GM12878 (cell line): ENCODE results near the gene SLC10A1. TPM values are rescaled to one million over a fixed set of nuclear protein-coding genes. Genes with fewer than 3 reads are reported as not detected.
A peak's percentile ranks its signal among the peaks of the same experiment; 100 is the strongest.

ENCODE experiments used
- ATAC-seq: fragments of 200-7000 bp; cut with Tn5 transposase; 3 replicates; pipeline ENCODE4 v1.9.1; 2020; ENCODE audit warnings: mild to moderate bottlenecking, moderate library complexity
- BruUV-seq: library from RNA; stranded (reverse); fragments of 400-500 nt; replicated peaks from 2 replicates; lab custom pipeline; 2021; lab: Mats Ljungman, UMichigan
- CTCF ChIA-PET: fragments of 300-600 bp; sonication (Branson Sonifier 250); formaldehyde crosslinking; extraction: SDS; loops from one replicate; lab custom pipeline; 2021; ENCODE audit warnings: inconsistent platforms; lab: Yijun Ruan, JAX
- POLR2A ChIA-PET: fragments of 350-600 bp; formaldehyde crosslinking; extraction: SDS; loops from one replicate; lab custom pipeline; 2021; ENCODE audit warnings: inconsistent platforms; lab: Charles Lee
- RAD21 ChIA-PET: fragments of 300-600 bp; sonication (Branson Sonifier 250); formaldehyde crosslinking; loops from one replicate; lab custom pipeline; 2023; ENCODE audit warnings: antibody characterized with exemption; ENCODE audit not compliant: unreplicated experiment; lab: Charles Lee
- SMC1A ChIA-PET: fragments of 300-600 bp; sonication (Branson Sonifier 250); formaldehyde crosslinking; loops from one replicate; lab custom pipeline; 2023; ENCODE audit not compliant: unreplicated experiment, uncharacterized antibody; lab: Charles Lee
- DNase-seq: peaks from one replicate; pipeline ENCODE4 v3.0.0-alpha.2; 2011; ENCODE audit warnings: low read depth, low spot score
- FAIRE-seq: peaks from 3 replicates; lab custom pipeline; 2011; peaks lifted over from hg19 to GRCh38; lab: Jason Lieb, UNC
- H2AFZ ChIP-seq: 2 replicates; pipeline ENCODE4 v1.6.0; 2011; ENCODE audit warnings: low read depth, low read length, control low read depth; ENCODE audit not compliant: control insufficient read depth
- H3K27ac ChIP-seq: 2 replicates; pipeline ENCODE4 v1.5.1; 2011; ENCODE audit warnings: control low read depth; ENCODE audit not compliant: control insufficient read depth, insufficient read depth
- H3K27me3 ChIP-seq, 2 experiments: replicated peaks in 1 of 2; 2 replicates each; pipeline versions ENCODE4 v1.6.0 to v1.6.1; 2011; ENCODE audit warnings: low read length in 1 of 2; ENCODE audit not compliant: control insufficient read depth in 2 of 2, insufficient read depth in 2 of 2
- H3K36me3 ChIP-seq, 2 experiments: 2 replicates each; pipeline ENCODE4 v1.5.1; 2011; ENCODE audit warnings: low read length in 1 of 2; ENCODE audit not compliant: control insufficient read depth in 2 of 2, insufficient read depth in 2 of 2
- H3K4me1 ChIP-seq: 2 replicates; pipeline ENCODE4 v1.6.1; 2011; ENCODE audit warnings: mild to moderate bottlenecking, low read length, moderate library complexity, mixed read lengths; ENCODE audit not compliant: control insufficient read depth, insufficient read depth
- H3K4me2 ChIP-seq: 2 replicates; pipeline ENCODE4 v1.6.0; 2011; ENCODE audit warnings: control low read depth; ENCODE audit not compliant: control insufficient read depth, insufficient read depth
- H3K4me3 ChIP-seq: fragments of 200-600 bp; sonication (generic); 2 replicates; pipeline ENCODE4 v1.5.1; 2016
- H3K79me2 ChIP-seq: 2 replicates; pipeline ENCODE4 v1.6.0; 2011; ENCODE audit warnings: low read length; ENCODE audit not compliant: control insufficient read depth, insufficient read depth
- H3K9ac ChIP-seq: 2 replicates; pipeline ENCODE4 v1.8.0; 2011; ENCODE audit warnings: low read length, control low read depth, mixed read lengths; ENCODE audit not compliant: control insufficient read depth, insufficient read depth
- H3K9me3 ChIP-seq: replicated peaks from 3 replicates; pipeline ENCODE4 v1.5.1; 2011; ENCODE audit warnings: mild to moderate bottlenecking, low read length; ENCODE audit not compliant: control insufficient read depth, insufficient read depth
- H4K20me1 ChIP-seq: 2 replicates; pipeline ENCODE4 v1.6.0; 2011; ENCODE audit not compliant: control insufficient read depth, insufficient read depth
- E2F8 ChIP-seq: fragments of 450-650 bp; IDR thresholded peaks from 2 replicates; pipeline ENCODE4 v1.6.1; 2018; ENCODE audit warnings: mild to moderate bottlenecking, low read depth, moderate library complexity; ENCODE audit not compliant: partially characterized antibody
- MYC ChIP-seq: IDR thresholded peaks from 2 replicates; pipeline ENCODE4 v1.6.1; 2011; ENCODE audit warnings: mild to moderate bottlenecking, low read length, moderate library complexity, inconsistent platforms; ENCODE audit not compliant: insufficient read depth, insufficient replicate concordance, insufficient read length, severe bottlenecking
- NFIC ChIP-seq: IDR thresholded peaks from 2 replicates; pipeline ENCODE4 v1.6.1; 2012; ENCODE audit warnings: low read depth, mild to moderate bottlenecking, inconsistent platforms, low read length, moderate library complexity
- NFXL1 ChIP-seq: fragments of 450-650 bp; IDR thresholded peaks from 2 replicates; pipeline ENCODE4 v1.6.1; 2017; ENCODE audit warnings: antibody characterized with exemption, mild to moderate bottlenecking, borderline replicate concordance
- PKNOX1 ChIP-seq: fragments of 450-650 bp; IDR thresholded peaks from 2 replicates; pipeline ENCODE4 v1.6.1; 2016; ENCODE audit warnings: mild to moderate bottlenecking
- POLR2A ChIP-seq: IDR thresholded peaks from 2 replicates; pipeline ENCODE4 v1.6.1; 2011; ENCODE audit warnings: low read depth, mild to moderate bottlenecking, low read length
- POLR2AphosphoS5 ChIP-seq: IDR thresholded peaks from 2 replicates; pipeline ENCODE4 v1.6.1; 2011; ENCODE audit warnings: mild to moderate bottlenecking, low read length, inconsistent platforms
- SIN3A ChIP-seq: IDR thresholded peaks from 2 replicates; pipeline ENCODE4 v1.6.1; 2012; ENCODE audit warnings: low read depth, low read length, improper control_type of control experiment
- TBL1XR1 ChIP-seq: IDR thresholded peaks from 2 replicates; pipeline ENCODE4 v1.6.1; 2012; ENCODE audit warnings: low read depth, low read length, improper control_type of control experiment
- WGBS: methylation state at CpG from one replicate; pipeline ENCODE4 v1.1.6; 2016; ENCODE audit warnings: low lambda C conversion rate; ENCODE audit not compliant: insufficient replicate concordance, insufficient coverage; ENCODE audit errors: missing lambda C conversion rate; 5-methylcytosine and 5-hydroxymethylcytosine counted together
- in situ Hi-C: fragments of 300-500 bp; cut with MboI; formaldehyde crosslinking; loops from 9 replicates; pipeline ENCODE4 v1.14.3; 2018; ENCODE audit warnings: mixed read lengths
- intact Hi-C: fragments of 100-400 bp; cut with micrococcal nuclease; formaldehyde crosslinking; loops from one replicate; pipeline ENCODE4 v1.14.2; 2022; ENCODE audit not compliant: unreplicated experiment
- polyA plus RNA-seq, 11 experiments: library from polyadenylated mRNA; depleted of rRNA in 4 of 11; unstranded in 6 of 11; stranded (reverse) in 5 of 11; fragments of >200 nt; fragmentation: Nextera tagmentation in 4 of 11; fragmentation: Illumina TruSeq in 1 of 11; extraction: Ambion mirVana in 4 of 11; extraction: Trizol in 1 of 11; gene quantifications; 1 replicate in 1 of 11; 2 replicates in 10 of 11; pipeline versions ENCODE4 v1.2.1 to v1.2.3, GENCODE V29; 2011 to 2016; ENCODE audit warnings: inconsistent platforms in 2 of 11, missing spikeins in 2 of 11, low read depth in 1 of 11
- total RNA-seq, 4 experiments: library from RNA; depleted of rRNA in 3 of 4; stranded (reverse); fragments of >200 nt in 3 of 4; fragmentation: Illumina TruSeq in 1 of 4; extraction: Trizol in 1 of 4; gene quantifications; 2 replicates each; pipeline versions ENCODE4 v1.2.1 to v1.2.3, GENCODE V29; 2013 to 2021

SLC10A1 gene
- total and polyA plus RNA-seq, 10 of the 15 experiments (the other 5 are each of a cell fraction or from before 2014, with no cell fraction given), result 0.15 to 0.16 TPM; not detected in 8

GRCh38 chr14:69772082-69773017 lies 24.7 kb downstream of the SLC10A1 start:
- Histone ChIP-seq H3K9me3 (no peaks in the 10 kb centered on the region), H3K79me2 (peaks cover 33% of the 10 kb centered on the region), H3K27me3 (no peaks in the 10 kb centered on the region), H3K4me3 (no peak overlapping the region), H2AFZ (no peak overlapping the region), H3K9ac (no peak overlapping the region), H3K4me2 (no peak overlapping the region), H3K36me3 (peaks cover 28 to 35% of the 10 kb centered on the region in 2 experiments), H3K27ac (no peak overlapping the region), H3K4me1 (peaks cover 5% of the 10 kb centered on the region; the same call in 1 of the 2 replicates), H4K20me1 (no peaks in the 10 kb centered on the region; the same call in 1 of the 2 replicates)
- SMC1A ChIA-PET, result interaction anchor here (0.8 kb wide), 1 partner anchor 12 kb away, joined by 3 read pairs; no protein-coding TSS in a partner anchor
- TF ChIP-seq SIN3A (no peak), MYC (no peak), POLR2AphosphoS5 (peak; percentile 88), POLR2A (peak; percentile 32; the same call in 1 of the 2 replicates), TBL1XR1 (no peak), E2F8 (peak; percentile 14), NFXL1 (no peak), PKNOX1 (no peak), NFIC (no peak)
- FAIRE-seq (no peak), DNase-seq (no peak), ATAC-seq (no peak; the same call in 1 of the 3 replicates)
- RAD21 ChIA-PET, result interaction anchor here (0.6 to 1.1 kb wide), 2 partner anchors 381 to 617 kb away, joined by 3 to 5 read pairs; no protein-coding TSS in a partner anchor
- no TSS peak for BruUV-seq
- POLR2A ChIA-PET, result no interaction called here
- intact Hi-C loops (no loop called here), in situ Hi-C loops (no loop called here)
- CTCF ChIA-PET, result interaction anchor here (0.6 to 0.8 kb wide), 2 partner anchors 15 to 909 kb away, joined by 3 read pairs; no protein-coding TSS in a partner anchor
- WGBS, result 89% methylated on average over 11 of the region's 11 CpGs
